Central memory CD4-positive, alpha-beta T cell (primary cell): ENCODE measurements around the gene INO80B.
"Not testable (repeated sequence)": the region's sequence is repeated elsewhere in the genome, so short reads cannot be mapped to it uniquely, and the experiment has no call there.

Experiments used
- DNase-seq: peaks from one replicate; pipeline ENCODE4 v3.0.0; 2022

The INO80B gene

GRCh38 chr2:74482801-74483674 is 28.2 kb downstream of the INO80B start, which contains the start of the genes CCDC142 and TTC31:
Gene CCDC142, minus strand, starts transcription at chr2:74482998. Its CDS starts 161 bp downstream, at chr2:74482837.
Gene TTC31, plus strand, starts transcription at chr2:74483081. Its CDS starts 15 bp downstream, at chr2:74483096.
- DNase-seq: peak; percentile 94

GRCh38 chr2:74483675-74484164 is 28.8 kb downstream of the INO80B start:
- not testable (repeated sequence) for DNase-seq

GRCh38 chr2:74486141-74486540 is 31.3 kb downstream of the INO80B start:
- no peak for DNase-seq

- no peak for DNase-seq
These were observed 34.0 kb downstream of the INO80B start for GRCh38 chr2:74488643-74489481.

GRCh38 chr2:74489906-74490305 is 35.0 kb downstream of the INO80B start:
- DNase-seq: no peak

GRCh38 chr2:74491648-74492544 is 37.0 kb downstream of the INO80B start:
- no peak for DNase-seq

GRCh38 chr2:74493546-74493945 is 38.7 kb downstream of the INO80B start:
- DNase-seq: no peak

- no peak for DNase-seq
These were observed 40.6 kb downstream of the INO80B start for GRCh38 chr2:74495440-74495839.

GRCh38 chr2:74496997-74497776 is 42.3 kb downstream of the INO80B start:
- no peak for DNase-seq

GRCh38 chr2:74497777-74498499 is 43.1 kb downstream of the INO80B start:
- DNase-seq: no peak

- DNase-seq: no peak
These were observed 43.8 kb downstream of the INO80B start for GRCh38 chr2:74498500-74499266.

GRCh38 chr2:74499267-74499939 is 44.5 kb downstream of the INO80B start, which contains the start of gene LBX2:
Gene LBX2, minus strand, starts transcription at chr2:74499603. Its CDS starts 66 bp downstream, at chr2:74499537.
- DNase-seq: no peak

GRCh38 chr2:74499940-74500577 is 45.2 kb downstream of the INO80B start:
- no peak for DNase-seq

- no peak for DNase-seq
These were observed 45.7 kb downstream of the INO80B start for GRCh38 chr2:74500578-74500946.

- no peak for DNase-seq
These were observed 46.6 kb downstream of the INO80B start for GRCh38 chr2:74501335-74502071.

GRCh38 chr2:74502147-74502719 is 47.3 kb downstream of the INO80B start:
- DNase-seq: no peak

GRCh38 chr2:74502720-74503505 is 48.0 kb downstream of the INO80B start:
- no peak for DNase-seq
